ENCODE measurements around the gene SP5.
"Not testable (repeated sequence)": the region's sequence is repeated elsewhere in the genome, so short reads cannot be mapped to it uniquely, and the experiment has no call there.

The SP5 gene

DNA sequence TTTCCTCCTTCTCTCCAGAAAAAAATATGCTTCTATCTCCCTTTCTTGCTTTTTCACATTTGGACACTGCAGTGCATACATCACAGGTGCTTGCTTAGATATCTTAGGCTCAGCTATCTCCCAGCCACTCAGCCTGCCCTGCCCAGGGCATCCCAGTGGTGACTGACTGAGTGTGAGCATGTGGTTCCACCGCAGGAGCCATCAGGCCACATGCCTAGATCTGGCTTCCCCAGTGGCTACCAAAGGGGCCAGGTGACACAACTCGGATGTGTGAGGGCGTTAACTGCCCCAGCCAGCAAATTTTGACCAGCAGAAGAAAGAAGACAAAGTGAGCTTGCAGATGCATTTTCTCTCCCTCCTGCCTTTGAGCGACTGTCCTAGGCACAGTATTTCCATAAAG, 25.5 kb downstream of the SP5 start:
- DNase-seq = no peak

- no peak for DNase-seq
Observed at GRCh38 chr2:170742000-170742399, 26.9 kb downstream of the SP5 start.

- DNase-seq = no peak
Observed at GRCh38 chr2:170742896-170743529, 27.9 kb downstream of the SP5 start.

- DNase-seq = no peak
Observed at GRCh38 chr2:170743530-170744239, 28.5 kb downstream of the SP5 start.

- DNase-seq = no peak
Observed at GRCh38 chr2:170744248-170745002, 29.3 kb downstream of the SP5 start.

- no peak for DNase-seq
Observed at GRCh38 chr2:170745305-170745704, 30.2 kb downstream of the SP5 start.

- DNase-seq = no peak
Observed at GRCh38 chr2:170747921-170748320, 32.8 kb downstream of the SP5 start.

DNA sequence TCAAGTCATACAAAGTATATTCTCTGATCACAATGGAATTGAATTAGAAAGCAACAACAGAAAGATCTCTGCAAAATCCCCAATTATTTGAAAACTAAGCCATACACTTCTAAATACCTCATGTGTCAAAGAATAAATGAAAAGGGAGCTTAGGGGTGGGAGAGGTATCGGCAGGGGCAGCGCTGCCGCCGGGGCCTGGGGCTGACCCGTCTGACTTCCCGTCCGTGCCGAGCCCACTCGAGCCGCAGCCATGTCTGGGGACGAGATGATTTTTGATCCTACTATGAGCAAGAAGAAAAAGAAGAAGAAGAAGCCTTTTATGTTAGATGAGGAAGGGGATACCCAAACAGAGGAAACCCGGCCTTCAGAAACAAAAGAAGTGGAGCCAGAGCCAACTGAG, 36.4 kb downstream of the SP5 start:
- DNase-seq = not testable (repeated sequence)

GRCh38 chr2:170761572-170761971, 46.4 kb downstream of the SP5 start:
- DNase-seq = no peak

GRCh38 chr2:170762760-170763159, 47.6 kb downstream of the SP5 start:
- DNase-seq = no peak

DNA sequence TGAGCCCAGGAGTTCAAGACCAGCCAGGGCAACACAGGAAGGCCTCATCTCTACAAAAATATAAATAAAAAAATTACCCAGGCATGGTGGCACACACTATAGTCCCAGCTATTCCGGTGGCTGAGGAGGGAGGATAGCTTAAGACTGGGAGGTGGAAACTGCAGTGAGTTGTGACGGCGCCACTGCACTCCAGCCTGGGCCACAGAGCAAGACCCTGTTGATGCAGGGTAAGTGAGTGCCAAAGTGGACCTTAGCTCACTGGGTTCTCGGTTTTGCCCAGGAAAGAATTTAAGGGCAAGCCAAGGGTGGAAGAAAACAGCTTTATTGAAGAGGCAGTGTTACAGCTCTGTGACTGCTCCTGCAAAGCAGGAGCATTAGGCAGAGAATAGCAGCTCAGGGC, 48.1 kb downstream of the SP5 start:
- DNase-seq = no peak

DNA sequence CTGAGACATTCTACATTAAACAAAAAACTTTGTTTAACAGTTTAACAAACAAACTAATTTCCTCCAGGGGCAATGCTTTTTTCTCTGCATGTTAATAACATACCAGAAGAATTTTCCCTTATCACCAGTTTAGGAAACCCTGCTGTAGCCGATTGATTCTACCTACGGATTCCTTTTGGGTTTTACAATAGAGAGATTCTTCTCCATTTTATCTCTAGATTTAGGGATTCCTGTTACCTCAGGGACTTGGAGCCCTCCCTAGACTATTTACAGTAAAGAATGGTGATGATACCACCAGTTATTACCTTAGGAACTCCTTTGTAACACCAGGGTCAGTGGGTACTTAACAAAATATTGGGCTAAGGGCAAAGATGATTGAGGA, 49.7 kb downstream of the SP5 start:
- no peak for DNase-seq

DNA sequence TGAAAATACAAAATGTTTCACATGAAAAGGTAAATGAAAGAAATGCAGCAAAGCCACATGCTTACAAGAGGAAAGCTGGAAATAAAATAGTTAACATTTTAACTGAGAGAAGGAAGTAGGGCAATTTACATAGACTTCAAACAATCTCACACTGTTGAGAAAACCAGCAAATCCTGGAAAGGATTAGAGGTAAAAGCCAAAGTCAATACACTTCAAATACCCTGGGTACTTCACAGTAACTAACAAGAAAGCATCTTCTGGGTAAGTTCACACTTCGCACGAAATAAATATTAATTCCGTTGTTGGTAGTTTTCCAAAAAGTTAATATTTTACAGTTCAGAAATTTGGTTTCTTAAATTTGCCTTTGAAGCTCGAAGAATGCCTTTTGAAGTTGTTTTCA, 51.6 kb downstream of the SP5 start:
- no peak for DNase-seq
